Spleen (tissue), 13 donors: ENCODE data around the gene SPACA6. TPM values are rescaled to one million over a fixed set of nuclear protein-coding genes. Genes with fewer than 3 reads are reported as not detected.
A peak's percentile ranks its signal among the peaks of the same experiment; 100 is the strongest.
"Not testable (repeated sequence)": the region's sequence is repeated elsewhere in the genome, so short reads cannot be mapped to it uniquely, and the experiment has no call there.

Experiments
- DNase-seq: peaks from one replicate; pipeline ENCODE4 v3.0.0-alpha.2; 2020
- H3K27ac ChIP-seq, 8 donors: fragments of 200-600 bp; sonication (generic) in 7 of 8; 1 replicate in 4 of 8; 2 replicates in 4 of 8; pipeline versions ENCODE4 v1.5.0 to v1.8.0; 2016 to 2021; ENCODE audit warnings: inconsistent platforms in 4 of 8, mild to moderate bottlenecking in 4 of 8, moderate library complexity in 1 of 8
- H3K27me3 ChIP-seq, 7 donors: fragments of 200-600 bp; sonication (generic) in 6 of 7; replicated peaks in 1 of 7; 1 replicate in 4 of 7; 2 replicates in 3 of 7; pipeline versions ENCODE4 v1.5.0 to v1.8.0; 2016 to 2021; ENCODE audit warnings: inconsistent platforms in 3 of 7, mild to moderate bottlenecking in 1 of 7
- H3K36me3 ChIP-seq, 6 donors: fragments of 200-600 bp; sonication (generic) in 5 of 6; 1 replicate in 4 of 6; 2 replicates in 2 of 6; pipeline versions ENCODE4 v1.5.0 to v1.8.0; 2016 to 2021; ENCODE audit warnings: inconsistent platforms in 2 of 6
- H3K4me1 ChIP-seq, 6 donors: fragments of 200-600 bp; sonication (generic) in 5 of 6; 1 replicate in 3 of 6; 2 replicates in 3 of 6; pipeline versions ENCODE4 v1.5.0 to v1.8.0; 2016 to 2021; ENCODE audit warnings: inconsistent platforms in 3 of 6
- H3K4me3 ChIP-seq, 8 donors: fragments of 200-600 bp; sonication (generic) in 7 of 8; 1 replicate in 4 of 8; 2 replicates in 4 of 8; pipeline versions ENCODE4 v1.5.0 to v1.8.0; 2016 to 2021; ENCODE audit warnings: inconsistent platforms in 4 of 8, mild to moderate bottlenecking in 4 of 8, moderate library complexity in 2 of 8
- H3K9me3 ChIP-seq, 8 donors: fragments of 200-600 bp; sonication (generic) in 7 of 8; 1 replicate in 4 of 8; 2 replicates in 4 of 8; pipeline versions ENCODE4 v1.5.0 to v1.8.0; 2016 to 2021; ENCODE audit warnings: inconsistent platforms in 4 of 8
- CTCF ChIP-seq, 11 experiments: fragments of 200-600 bp in 7 of 11; fragments of 450-650 bp in 4 of 11; sonication (generic) in 4 of 11; IDR thresholded peaks in 8 of 11; conservative IDR thresholded peaks in 3 of 11; 1 replicate in 7 of 11; 2 replicates in 4 of 11; pipeline versions ENCODE4 v1.4.0 to v1.8.0; 2016 to 2021; ENCODE audit warnings: antibody characterized with exemption in 11 of 11, inconsistent platforms in 4 of 11, mild to moderate bottlenecking in 1 of 11
- POLR2A ChIP-seq, 3 donors: fragments of 450-650 bp; IDR thresholded peaks; one replicate each; pipeline ENCODE4 v1.5.1; 2017; ENCODE audit warnings: antibody characterized with exemption in 3 of 3, mild to moderate bottlenecking in 1 of 3
- POLR2AphosphoS5 ChIP-seq, 3 donors: sonication (generic); formaldehyde crosslinking; IDR thresholded peaks; one replicate each; pipeline ENCODE4 v1.5.1; 2017; ENCODE audit warnings: antibody characterized with exemption in 3 of 3
- WGBS, 5 donors: extraction: QIAGEN DNeasy Blood & Tissue Kit in 3 of 5; methylation state at CpG; one replicate each; pipeline versions ENCODE4 v1.1.5 to v1.1.7; 2013 to 2018; 5-methylcytosine and 5-hydroxymethylcytosine counted together
- intact Hi-C: fragments of 100-400 bp; cut with DNase I; formaldehyde crosslinking; loops from one replicate; pipeline ENCODE4 v1.15.0; 2023; ENCODE audit warnings: low total_unique reads
- long read RNA-seq, 2 donors: transcript quantifications; one replicate each; lab custom pipeline, GENCODE V29; 2026
- polyA plus RNA-seq, 3 donors: library from polyadenylated mRNA; stranded (reverse); fragments of 200-250 nt; gene quantifications; one replicate each; pipeline ENCODE4 v1.2.1, GENCODE V29; 2013
- total RNA-seq, 7 donors: library from RNA; depleted of rRNA in 3 of 7; stranded (reverse); fragments of >200 nt in 3 of 7; fragmentation: NEBNext Ultra II Directional in 4 of 7; extraction: Animal tissue kit (Norgen Biotek cat#: 25700) in 4 of 7; gene quantifications; one replicate each; pipeline versions ENCODE4 v1.1.0 to v1.2.1, GENCODE V29; 2016 to 2021
- donor health status: healthy with polysubstance abuse.
- donor health status: DM: no; HTN: no; CAD: no; lungs with moderate emphysema.
- donor health status: DM: no; HTN: no; CAD: no.
- donor health status: Bipolar disorder and iron deficiency.
- donor health status: healthy.
- donor health status: DM: no; HTN: no; CAD: no.
- donor health status: DM: yes; HTN: yes; CAD: no.

SPACA6 gene
- total RNA-seq (10 to 100 TPM; 16.4 to 29.3 (median 20.1) TPM), polyA plus RNA-seq (10 to 100 TPM in 2 of 3 donors, 1 to 10 TPM in 1; 9.6 to 44.2 (median 20.2) TPM)
- long read RNA-seq, donor 1: 0 reads
- long read RNA-seq, donor 2: 0 reads

GRCh38 chr19:51693260-51693659 is at the start of gene SPACA6:
Gene SPACA6, plus strand, starts transcription at chr19:51693330. Its CDS starts 197 bp downstream, at chr19:51693527.
- Histone ChIP-seq H3K27ac (peak within 1 kb of the TSS in 5 of 8 donors; percentile 8 to 93 (median 87)), H3K9me3 (no peaks in the 10 kb centered on the region), H3K36me3 (peaks cover 0 to 49% (median 0%) of the 10 kb centered on the region in 6 donors), H3K4me1 (peaks cover 3 to 70% (median 37%) of the 10 kb centered on the region in 6 donors), H3K27me3 (peaks cover 0 to 45% (median 17%) of the 10 kb centered on the region in 7 donors), H3K4me3 (peak within 1 kb of the TSS in 4 of 8 donors; percentile 64 to 84 (median 72))
- DNase-seq: no peak
- intact Hi-C loops: no loop called here
- 77 to 86% (median 83%) methylated on average over 6 to 8 of the region's 8 CpGs for WGBS, 5 donors
- no peak for TF ChIP-seq POLR2A (IDR thresholded peaks at IDR 0.05)
- peak in 1 of 3 donors; percentile 29 for TF ChIP-seq POLR2AphosphoS5 (IDR thresholded peaks at IDR 0.05)

GRCh38 chr19:51644636-51645271 is 48.4 kb upstream of the SPACA6 start:
- no peak for DNase-seq
- peak overlapping the region in 6 of 8 donors; percentile 27 to 72 (median 50) for H3K4me3 ChIP-seq
- H3K27ac ChIP-seq: peak overlapping the region in 5 of 8 donors; percentile 29 to 93 (median 81)
- peaks cover 7 to 79% (median 18%) of the 10 kb centered on the region in 6 donors for H3K4me1 ChIP-seq
- no peaks in the 10 kb centered on the region for H3K27me3 ChIP-seq
- intact Hi-C loops: no loop called here
- peaks cover 0 to 55% (median 4%) of the 10 kb centered on the region in 6 donors for H3K36me3 ChIP-seq
- H3K9me3 ChIP-seq: no peaks in the 10 kb centered on the region
- TF ChIP-seq CTCF (IDR thresholded peaks at IDR 0.05 in 8 of 11, conservative IDR thresholded peaks at IDR 0.05 in 3 of 11) (no peak), POLR2A (IDR thresholded peaks at IDR 0.05) (no peak), POLR2AphosphoS5 (IDR thresholded peaks at IDR 0.05) (no peak)
- WGBS, 5 donors: 31 to 42% (median 40%) methylated on average over 10 to 11 of the region's 11 CpGs

- intact Hi-C loops, H3K27me3 ChIP-seq, H3K9me3 ChIP-seq: not testable (repeated sequence)
- Histone ChIP-seq H3K36me3 (peaks cover 0 to 35% (median 4%) of the 10 kb centered on the region in 6 donors), H3K27ac (peak within 1 kb of the TSS in 7 of 8 donors; percentile 63 to 93 (median 81)), H3K4me3 (peak within 1 kb of the TSS in 6 of 8 donors; percentile 47 to 72 (median 52)), H3K4me1 (peaks cover 7 to 79% (median 20%) of the 10 kb centered on the region in 6 donors)
- 0 to 2% (median 0%) methylated on average over 2 to 5 of the region's 10 CpGs for WGBS, 5 donors
- DNase-seq: peak; percentile 88
Observed at GRCh38 chr19:51646730-51647129, 46.4 kb upstream of the SPACA6 start, which contains the start of gene SIGLEC14. Gene SIGLEC14, minus strand, starts transcription at chr19:51646825. Its CDS starts 66 bp downstream, at chr19:51646759.

- DNase-seq: no peak
- Histone ChIP-seq H3K4me1 (peaks cover 4 to 79% (median 24%) of the 10 kb centered on the region in 6 donors), H3K4me3 (peak overlapping the region in 1 of 8 donors; percentile 51), H3K27me3 (no peaks in the 10 kb centered on the region), H3K9me3 (no peaks in the 10 kb centered on the region), H3K36me3 (peaks cover 0 to 29% (median 4%) of the 10 kb centered on the region in 6 donors), H3K27ac (peak overlapping the region in 7 of 8 donors; percentile 56 to 88 (median 74))
- intact Hi-C loops: no loop called here
- TF ChIP-seq POLR2A (IDR thresholded peaks at IDR 0.05) (no peak), POLR2AphosphoS5 (IDR thresholded peaks at IDR 0.05) (no peak), CTCF (IDR thresholded peaks at IDR 0.05 in 8 of 11, conservative IDR thresholded peaks at IDR 0.05 in 3 of 11) (no peak)
- 86 to 96% (median 92%) methylated on average over 6 of the region's 6 CpGs for WGBS, 5 donors
Observed at GRCh38 chr19:51647318-51647717, 45.8 kb upstream of the SPACA6 start.
